ENCODE data around the gene RPAP3. TPM values are rescaled to one million over a fixed set of nuclear protein-coding genes. Genes with fewer than 3 reads are reported as not detected.

The RPAP3 gene
- polyA plus RNA-seq, 1 donor (not counting 4 experiments of a cell fraction or from before 2014, with no cell fraction given), result 22.9 TPM

DNA sequence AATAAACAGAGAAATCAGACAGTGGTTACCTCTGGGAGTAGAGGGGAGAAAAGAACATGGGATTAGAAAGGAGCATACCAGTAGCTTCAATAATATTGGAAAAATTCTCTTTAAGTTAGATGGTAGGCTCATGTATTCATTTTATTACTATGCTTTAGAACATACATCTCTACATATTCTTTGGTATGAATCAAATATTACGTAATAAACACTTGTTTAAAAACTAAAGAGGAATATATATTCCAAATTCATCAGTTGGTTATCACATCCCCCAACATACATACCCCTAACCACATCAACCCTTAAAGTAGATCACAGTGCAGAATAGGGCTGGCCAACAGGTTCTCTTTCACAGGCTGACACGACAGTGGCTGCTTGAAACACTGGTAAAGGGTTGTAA is 5.6 kb downstream of the RPAP3 start:
- Histone ChIP-seq H3K79me2 (ENCODE audit: control insufficient read depth, insufficient read depth, low read length) (peaks cover 20% of the 10 kb centered on the region), H3K9me3 (ENCODE audit: control insufficient read depth, low read depth, low read length) (no peaks in the 10 kb centered on the region), H3K9me1 (ENCODE audit: control insufficient read depth, extremely low read depth, insufficient read depth, low read length) (no peaks in the 10 kb centered on the region), H4K20me1 (ENCODE audit: control insufficient read depth, extremely low read depth, insufficient read depth, low read length) (no peaks in the 10 kb centered on the region), H3K27ac (ENCODE audit: control insufficient read depth, insufficient read depth, low read length) (no peak overlapping the region), H3K9ac (ENCODE audit: control insufficient read depth, extremely low read depth, insufficient read depth, low read length) (no peak overlapping the region), H3K4me1 (ENCODE audit: control insufficient read depth, extremely low read depth, insufficient read depth, low read length) (peaks cover 6% of the 10 kb centered on the region), H3K4me3 (ENCODE audit: control insufficient read depth in 2 of 3, extremely low read depth in 1 of 3, insufficient read depth in 2 of 3, low read depth in 1 of 3, low read length in 3 of 3) (no peak overlapping the region), H3K36me3 (ENCODE audit: control insufficient read depth in 2 of 2, extremely low read depth in 1 of 2, insufficient read depth in 2 of 2, low read length in 2 of 2) (peaks cover 3% of the 10 kb centered on the region in 2 experiments), H2AFZ (ENCODE audit: control insufficient read depth, low read length) (no peak overlapping the region), H3K4me2 (ENCODE audit: control insufficient read depth, extremely low read depth, insufficient read depth, low read depth, low read length) (no peak overlapping the region), H3K27me3 (ENCODE audit: control insufficient read depth, extremely low read depth, insufficient read depth, low read length) (no peaks in the 10 kb centered on the region)
- DNase-seq (ENCODE audit: low read depth, low spot score), result no peak
- dilution Hi-C loops (cut with MboI; ENCODE audit: extremely low pct_ligation_motif_present, low sequenced_read_pairs), result no loop called here
- no peak for FAIRE-seq
- TF ChIP-seq, protein P1, sequence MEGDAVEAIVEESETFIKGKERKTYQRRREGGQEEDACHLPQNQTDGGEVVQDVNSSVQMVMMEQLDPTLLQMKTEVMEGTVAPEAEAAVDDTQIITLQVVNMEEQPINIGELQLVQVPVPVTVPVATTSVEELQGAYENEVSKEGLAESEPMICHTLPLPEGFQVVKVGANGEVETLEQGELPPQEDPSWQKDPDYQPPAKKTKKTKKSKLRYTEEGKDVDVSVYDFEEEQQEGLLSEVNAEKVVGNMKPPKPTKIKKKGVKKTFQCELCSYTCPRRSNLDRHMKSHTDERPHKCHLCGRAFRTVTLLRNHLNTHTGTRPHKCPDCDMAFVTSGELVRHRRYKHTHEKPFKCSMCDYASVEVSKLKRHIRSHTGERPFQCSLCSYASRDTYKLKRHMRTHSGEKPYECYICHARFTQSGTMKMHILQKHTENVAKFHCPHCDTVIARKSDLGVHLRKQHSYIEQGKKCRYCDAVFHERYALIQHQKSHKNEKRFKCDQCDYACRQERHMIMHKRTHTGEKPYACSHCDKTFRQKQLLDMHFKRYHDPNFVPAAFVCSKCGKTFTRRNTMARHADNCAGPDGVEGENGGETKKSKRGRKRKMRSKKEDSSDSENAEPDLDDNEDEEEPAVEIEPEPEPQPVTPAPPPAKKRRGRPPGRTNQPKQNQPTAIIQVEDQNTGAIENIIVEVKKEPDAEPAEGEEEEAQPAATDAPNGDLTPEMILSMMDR (optimal IDR thresholded peaks at IDR 0.05 in 1 of 3, IDR thresholded peaks at IDR 0.05 in 1 of 3, conservative IDR thresholded peaks at IDR 0.05 in 1 of 3; ENCODE audit: extremely low read depth in 1 of 3, insufficient read depth in 2 of 3, low read length in 3 of 3), result no peak
- TF ChIP-seq EZH2 (IDR thresholded peaks at IDR 0.05; ENCODE audit: low read length), result no peak

DNA sequence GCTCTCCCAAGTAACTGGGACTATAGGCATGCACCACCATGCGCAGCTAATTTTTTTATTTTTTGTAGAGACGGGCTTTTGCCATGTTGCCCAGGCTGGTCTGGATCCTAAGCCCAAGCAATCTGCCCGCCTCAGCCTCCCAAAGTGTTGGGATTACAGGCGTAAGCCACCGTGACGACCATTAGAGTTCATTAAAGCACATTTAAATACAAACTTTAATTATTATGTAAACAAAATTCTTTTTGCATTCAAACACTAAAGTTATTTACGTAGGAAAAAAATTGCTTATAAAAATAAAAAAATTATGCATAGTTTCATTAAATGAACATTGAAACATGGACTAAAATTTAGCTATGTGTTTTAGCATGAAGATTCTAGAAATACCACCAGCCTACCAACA is 7.2 kb downstream of the RPAP3 start:
- H2AFZ ChIP-seq (ENCODE audit: control insufficient read depth, low read length), result no peak overlapping the region
- DNase-seq (ENCODE audit: low read depth, low spot score) (no peak), FAIRE-seq (no peak)
- no peaks in the 10 kb centered on the region for H3K9me1 ChIP-seq (ENCODE audit: control insufficient read depth, extremely low read depth, insufficient read depth, low read length)
- no peaks in the 10 kb centered on the region for H3K9me3 ChIP-seq (ENCODE audit: control insufficient read depth, low read depth, low read length)
- TF ChIP-seq, protein P1 (optimal IDR thresholded peaks at IDR 0.05 in 1 of 3, IDR thresholded peaks at IDR 0.05 in 1 of 3, conservative IDR thresholded peaks at IDR 0.05 in 1 of 3; ENCODE audit: extremely low read depth in 1 of 3, insufficient read depth in 2 of 3, low read length in 3 of 3), result no peak
- TF ChIP-seq EZH2 (IDR thresholded peaks at IDR 0.05; ENCODE audit: low read length), result no peak
- H4K20me1 ChIP-seq (ENCODE audit: control insufficient read depth, extremely low read depth, insufficient read depth, low read length), result no peaks in the 10 kb centered on the region
- no peak overlapping the region for H3K27ac ChIP-seq (ENCODE audit: control insufficient read depth, insufficient read depth, low read length)
- H3K4me2 ChIP-seq (ENCODE audit: control insufficient read depth, extremely low read depth, insufficient read depth, low read depth, low read length), result no peak overlapping the region
- H3K4me1 ChIP-seq (ENCODE audit: control insufficient read depth, extremely low read depth, insufficient read depth, low read length), result no peaks in the 10 kb centered on the region
- no peaks in the 10 kb centered on the region for H3K27me3 ChIP-seq (ENCODE audit: control insufficient read depth, extremely low read depth, insufficient read depth, low read length)
- peaks cover 3% of the 10 kb centered on the region in 2 experiments for H3K36me3 ChIP-seq (ENCODE audit: control insufficient read depth in 2 of 2, extremely low read depth in 1 of 2, insufficient read depth in 2 of 2, low read length in 2 of 2)
- no peak overlapping the region for H3K4me3 ChIP-seq (ENCODE audit: control insufficient read depth in 2 of 3, extremely low read depth in 1 of 3, insufficient read depth in 2 of 3, low read depth in 1 of 3, low read length in 3 of 3)
- peaks cover 7% of the 10 kb centered on the region for H3K79me2 ChIP-seq (ENCODE audit: control insufficient read depth, insufficient read depth, low read length)
- dilution Hi-C loops (cut with MboI; ENCODE audit: extremely low pct_ligation_motif_present, low sequenced_read_pairs), result no loop called here
- H3K9ac ChIP-seq (ENCODE audit: control insufficient read depth, extremely low read depth, insufficient read depth, low read length), result no peak overlapping the region

All from keratinocyte (primary cell).